HG02938 (cell line): ENCODE data around the gene SELENOV.

ENCODE experiments used
- ATAC-seq: cut with Tn5 transposase; IDR thresholded peaks from one replicate; pipeline ENCODE4 v1.9.1; 2021; ENCODE audit warnings: mild to moderate bottlenecking, moderate library complexity; ENCODE audit not compliant: unreplicated experiment

The SELENOV gene

DNA sequence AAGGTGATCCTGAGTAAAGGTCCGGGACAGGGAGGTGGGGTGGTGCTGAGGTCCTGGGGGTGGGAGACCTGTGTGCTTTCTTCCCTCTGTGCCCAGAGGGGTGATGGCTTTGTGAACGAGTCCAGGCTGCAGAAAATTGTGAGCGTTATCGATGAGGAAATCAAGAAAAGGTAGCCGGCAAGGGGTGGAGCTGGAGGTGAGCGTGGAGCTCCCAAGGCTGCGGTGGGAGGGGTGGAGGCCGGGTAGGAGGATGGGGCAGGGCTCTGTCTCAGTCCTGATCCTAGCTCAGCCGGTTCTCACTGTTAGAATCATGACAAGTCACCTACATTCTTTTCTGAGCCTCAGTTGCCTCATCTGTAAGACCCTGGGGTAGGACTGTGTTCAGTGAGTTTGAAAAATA lies 4.0 kb downstream of the SELENOV start:
- ATAC-seq, result no peak

DNA sequence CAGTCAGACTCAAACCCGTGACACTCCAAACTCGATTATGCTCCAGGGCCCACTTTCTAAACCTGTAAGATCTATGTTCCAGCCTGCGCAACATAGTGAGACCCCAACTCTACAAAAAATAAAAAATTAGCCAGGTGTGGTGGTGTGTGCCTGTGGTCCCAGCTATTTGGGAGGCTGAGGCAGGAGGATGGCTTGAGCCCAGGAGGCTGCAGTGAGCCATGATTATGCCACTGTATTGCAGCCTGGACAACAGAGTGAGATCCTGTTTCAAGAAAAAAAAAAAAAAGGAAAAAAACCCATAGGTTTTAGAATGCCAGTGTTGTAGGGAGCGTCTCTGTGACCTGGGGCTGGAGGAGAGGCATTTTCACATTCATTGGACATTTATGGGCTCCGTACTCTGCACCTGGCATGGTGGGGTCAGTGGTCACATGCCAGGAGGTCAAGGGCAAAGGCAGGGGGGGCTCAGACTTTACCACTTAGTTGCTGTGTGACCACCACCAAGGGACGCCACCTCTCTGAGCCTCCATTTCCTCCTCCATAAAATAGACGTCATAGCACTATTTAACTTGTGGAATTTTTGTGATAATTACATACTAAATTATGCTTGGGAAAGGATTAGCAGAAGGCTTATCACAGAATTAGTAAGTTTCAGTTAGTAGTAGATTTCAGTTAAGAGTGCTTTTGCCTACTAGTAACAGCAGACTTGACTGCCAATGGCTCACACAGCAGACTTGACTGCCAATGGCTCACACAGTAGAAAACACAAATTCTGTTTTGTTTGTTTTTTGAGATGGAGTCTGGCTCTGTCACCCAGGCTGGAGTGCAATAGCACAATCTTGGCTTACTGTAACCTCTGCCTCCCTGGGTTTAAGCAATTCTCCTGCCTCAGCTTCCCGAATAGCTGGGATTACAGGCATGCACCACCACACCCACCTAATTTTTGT lies 5.9 kb downstream of the SELENOV start:
- no peak for ATAC-seq

DNA sequence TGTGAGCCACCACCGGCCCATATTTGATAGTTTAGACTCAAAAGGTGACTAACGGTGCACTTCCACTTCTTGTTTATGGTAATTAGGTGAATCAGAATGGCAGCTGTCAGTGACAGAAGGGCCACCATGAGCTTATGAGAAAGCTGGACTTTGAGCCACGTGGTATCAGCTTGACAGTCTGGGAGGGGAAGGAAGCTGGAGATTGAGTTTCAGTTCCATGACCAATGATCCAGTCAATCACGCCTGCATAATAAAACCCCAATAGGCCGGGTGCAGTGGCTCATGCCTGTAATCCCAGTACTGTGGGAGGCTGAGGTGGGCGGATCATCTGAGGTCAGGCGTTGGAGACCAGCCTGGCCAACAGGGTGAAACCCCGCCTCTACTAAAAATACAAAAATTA lies 9.6 kb downstream of the SELENOV start:
- no peak for ATAC-seq

DNA sequence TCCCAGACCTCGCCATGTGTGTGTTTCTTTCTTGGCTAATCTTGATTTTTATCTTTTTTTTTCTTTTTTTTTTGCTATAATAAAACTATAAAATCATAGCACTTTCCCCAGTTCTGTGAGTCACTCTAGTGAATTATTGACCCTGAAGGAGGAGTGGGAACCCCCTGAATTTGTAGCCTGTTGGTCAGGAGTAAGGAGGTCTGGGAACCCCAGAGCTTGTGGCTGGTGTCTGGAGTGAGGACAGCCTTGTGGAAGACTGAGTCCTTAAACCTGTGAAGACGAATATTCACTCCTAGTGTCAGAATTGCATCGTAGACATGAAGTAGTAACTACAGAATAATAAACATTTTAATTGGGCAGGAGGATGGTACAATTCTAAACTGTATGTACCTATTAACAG lies 10.3 kb downstream of the SELENOV start:
- ATAC-seq, result no peak

DNA sequence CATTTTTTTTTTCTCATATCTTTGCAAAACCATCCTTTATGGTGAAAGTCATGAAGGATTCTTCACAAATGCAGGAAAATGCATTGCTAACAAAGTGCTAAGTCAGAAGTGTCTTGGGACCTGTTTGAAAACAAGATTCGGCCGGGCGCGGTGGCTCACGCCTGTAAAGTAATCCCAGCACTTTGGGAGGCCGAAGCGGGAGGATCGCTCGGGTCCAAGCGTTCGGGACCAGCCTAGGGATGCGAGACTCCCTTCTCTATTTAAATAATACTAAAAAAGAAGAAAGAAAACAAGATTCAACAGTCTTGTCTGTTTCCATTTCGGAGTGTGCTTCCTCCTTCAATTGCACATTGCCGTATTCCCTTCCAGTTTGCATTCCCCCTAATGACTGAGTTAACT lies 16.9 kb downstream of the SELENOV start:
- no peak for ATAC-seq

DNA sequence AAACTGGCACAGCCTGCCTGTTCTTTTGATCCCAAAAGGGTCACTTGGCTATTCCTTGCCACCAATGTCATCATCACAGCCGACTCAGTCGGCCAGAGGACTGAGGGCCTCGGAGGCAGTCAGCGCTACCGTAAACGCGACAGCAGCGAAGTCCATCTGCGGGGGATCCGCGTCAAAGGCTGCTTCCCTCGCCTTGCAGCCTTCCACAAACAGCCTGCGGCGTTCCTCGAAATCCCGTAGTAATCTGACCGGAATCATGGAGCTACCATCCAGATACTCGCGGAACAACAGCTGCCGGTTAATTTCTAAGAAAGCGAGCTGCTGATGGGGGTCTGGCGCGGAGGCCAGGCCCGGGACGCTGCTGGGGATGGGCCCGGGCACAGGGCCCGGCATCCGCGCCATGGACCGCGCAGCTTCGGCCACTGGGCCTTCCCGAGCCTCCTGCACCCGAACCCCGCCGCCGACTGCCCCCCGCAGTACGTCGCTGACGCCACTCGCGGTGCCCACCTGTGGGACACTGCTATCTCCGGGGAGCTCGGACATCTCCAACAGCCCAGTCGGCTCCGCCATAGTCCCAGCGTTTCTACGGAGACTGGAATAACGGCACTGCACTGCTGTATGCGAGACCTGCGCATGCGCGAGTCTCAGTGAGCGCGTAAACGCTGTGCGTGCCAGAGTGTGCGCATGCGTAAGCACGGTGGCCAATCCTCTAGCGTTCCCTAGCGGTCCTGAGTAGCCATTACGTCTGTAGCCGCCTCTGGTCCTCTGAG lies 17.5 kb downstream of the SELENOV start, which contains the start of gene EID2B:
Gene EID2B, minus strand, starts transcription at position 620 of the 770 bp plus-strand sequence. Its CDS starts 50 bp downstream, at position 570.
- ATAC-seq, result peak; percentile 87

DNA sequence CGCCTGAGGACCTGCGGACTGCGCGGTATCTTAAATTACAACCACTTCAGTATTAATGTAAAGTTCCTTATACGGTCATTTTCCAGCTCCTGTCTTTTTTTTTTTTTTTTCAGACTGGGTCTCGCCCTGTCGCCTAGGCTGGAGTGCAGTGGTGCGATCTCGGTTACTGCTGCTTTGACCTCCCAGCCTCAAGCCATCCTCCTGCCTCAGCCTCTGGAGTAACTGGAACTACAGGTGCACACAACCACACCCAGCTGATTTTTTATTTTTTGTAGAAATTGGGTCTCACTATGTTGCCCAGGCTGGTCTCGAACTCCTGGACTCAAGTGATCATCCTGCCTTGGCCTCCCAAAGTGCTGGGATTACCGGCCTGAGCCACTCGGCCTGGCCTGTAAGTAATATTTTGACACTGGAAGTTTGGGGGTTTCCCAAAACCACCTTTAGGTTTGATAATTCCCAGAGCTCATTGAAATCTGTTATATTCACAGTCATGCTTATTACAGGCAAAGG lies 18.1 kb downstream of the SELENOV start:
- ATAC-seq, result peak; percentile 14

DNA sequence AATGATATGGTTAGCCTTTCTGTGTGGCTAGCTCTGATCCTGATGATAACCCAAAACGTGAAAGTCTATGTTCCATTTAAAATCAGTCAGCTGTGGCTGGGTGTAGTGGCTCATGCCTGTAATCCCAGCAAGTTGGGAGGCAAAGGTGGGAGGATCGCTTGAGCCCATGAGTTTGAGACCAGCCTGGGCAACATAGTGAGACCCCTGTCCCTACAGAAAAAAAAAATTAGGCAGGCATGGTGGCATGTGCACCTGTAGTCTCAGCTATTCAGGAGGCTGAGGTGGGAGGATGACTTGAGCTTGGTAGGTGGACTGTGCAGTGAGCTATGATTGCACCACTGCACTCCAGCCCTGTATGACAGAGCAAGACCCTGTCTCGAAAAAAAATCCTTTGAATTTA lies 18.9 kb downstream of the SELENOV start:
- ATAC-seq, result no peak

DNA sequence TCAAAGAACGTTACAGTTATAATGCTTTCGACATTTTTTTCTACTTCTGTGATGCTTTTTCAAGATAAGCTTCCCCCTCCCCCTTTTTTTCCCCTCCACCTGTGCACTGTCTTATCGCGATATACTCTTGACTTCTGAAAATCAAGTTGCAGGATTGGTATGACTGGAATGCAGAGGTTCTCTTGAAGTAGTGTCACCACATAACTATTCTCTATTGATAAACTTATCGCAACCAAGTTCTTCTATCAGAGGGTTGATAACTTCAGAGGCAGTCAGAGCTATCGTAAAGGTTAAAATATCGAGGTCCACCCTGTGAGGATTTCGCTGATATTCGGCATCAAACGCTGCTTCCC lies 24.2 kb downstream of the SELENOV start:
- ATAC-seq, result no peak

DNA sequence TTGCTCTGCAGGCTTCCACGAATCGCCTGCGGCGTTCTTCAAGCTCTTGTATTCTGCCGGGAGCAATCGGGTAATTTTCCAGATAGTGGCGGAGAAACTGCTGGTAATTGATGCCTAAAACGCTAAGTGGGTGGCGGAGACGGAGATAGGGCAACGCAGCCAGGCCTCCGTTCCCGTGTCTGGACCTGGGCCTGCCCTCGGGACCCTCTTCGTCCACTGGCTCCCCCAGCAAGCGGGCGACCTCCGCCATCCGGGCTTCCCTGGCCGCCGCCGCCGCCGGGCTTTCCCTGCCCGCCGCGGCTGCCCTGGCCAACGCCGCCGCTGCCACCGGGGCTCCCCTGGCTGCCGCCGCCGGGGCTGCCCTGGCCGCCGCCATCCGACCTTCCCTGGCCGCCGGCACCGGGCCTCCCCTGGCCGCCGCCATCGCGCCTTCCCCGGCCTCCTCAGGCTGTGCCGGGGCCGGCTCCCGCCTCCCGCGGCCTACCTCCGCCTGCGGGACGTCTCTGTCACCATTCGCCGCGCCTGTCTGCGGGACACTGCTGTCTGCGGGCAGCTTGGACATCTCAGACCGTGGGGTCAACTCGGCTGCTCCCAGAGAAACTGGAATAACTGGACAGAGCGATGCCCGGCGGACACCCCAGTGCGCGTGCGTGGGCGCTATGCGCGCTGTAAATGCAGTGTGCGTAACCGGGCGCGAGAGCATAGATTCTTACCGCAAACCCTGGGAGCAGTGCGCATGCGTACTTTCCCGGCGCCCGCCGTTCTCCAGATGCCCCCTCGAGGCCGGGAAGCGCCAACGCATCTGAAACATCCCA lies 24.8 kb downstream of the SELENOV start, which contains the start of gene EID2:
Gene EID2, minus strand, starts transcription at position 644 of the 815 bp plus-strand sequence. Its CDS starts 82 bp downstream, at position 562.
- peak; percentile 91 for ATAC-seq

DNA sequence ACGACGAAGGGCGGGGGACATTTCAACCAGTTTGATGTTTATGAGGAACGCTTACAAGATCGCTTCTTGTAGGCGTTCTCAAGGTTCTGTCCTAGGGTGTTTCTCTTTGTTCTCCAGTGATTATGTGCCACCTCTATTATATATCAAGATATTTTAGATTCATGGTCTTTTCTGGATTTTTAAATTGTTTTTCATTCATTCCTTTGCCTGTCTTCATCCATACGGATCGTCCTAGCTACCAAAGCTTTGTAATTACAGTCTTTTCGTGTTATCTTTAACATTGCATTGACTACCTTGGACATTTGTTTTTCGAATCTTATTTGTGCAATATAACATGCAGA lies 25.4 kb downstream of the SELENOV start:
- no peak for ATAC-seq

DNA sequence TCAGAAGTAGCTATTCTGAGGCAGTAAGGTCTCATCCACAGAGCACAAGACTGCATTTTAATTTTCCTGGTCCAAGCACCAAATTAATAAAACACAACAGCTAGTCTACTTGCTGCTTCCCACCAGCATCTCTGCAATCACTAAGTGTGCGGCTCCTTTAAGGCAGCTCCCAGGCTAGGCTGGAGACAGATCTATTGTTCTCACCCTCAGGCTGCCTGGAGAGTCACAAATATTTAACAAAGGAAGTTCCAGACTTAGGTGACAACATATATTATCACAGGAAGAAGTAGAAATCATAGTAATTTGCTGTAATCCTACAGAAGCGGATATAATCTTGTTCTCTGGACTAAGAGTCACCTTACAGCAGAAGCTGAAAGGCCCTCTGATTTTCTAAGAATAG lies 27.3 kb downstream of the SELENOV start:
- ATAC-seq, result no peak

DNA sequence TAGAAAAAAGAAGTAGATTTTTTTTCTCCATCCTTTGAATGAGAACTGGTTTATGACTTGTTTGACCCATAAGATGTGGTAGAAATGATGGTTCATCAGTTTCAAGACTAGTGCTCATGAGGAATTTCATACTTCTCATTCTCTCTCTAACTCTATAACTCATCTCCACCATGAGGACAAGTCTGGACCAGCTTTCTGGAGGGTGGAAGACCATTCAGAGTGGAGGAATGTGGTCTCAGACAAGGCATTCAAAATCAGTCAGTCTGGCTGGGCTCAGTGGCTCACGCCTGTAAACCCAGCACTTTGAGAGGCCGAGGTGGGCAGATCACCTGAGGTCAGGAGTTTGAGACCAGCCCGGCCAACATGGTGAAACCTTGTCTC lies 28.5 kb downstream of the SELENOV start:
- ATAC-seq, result no peak

DNA sequence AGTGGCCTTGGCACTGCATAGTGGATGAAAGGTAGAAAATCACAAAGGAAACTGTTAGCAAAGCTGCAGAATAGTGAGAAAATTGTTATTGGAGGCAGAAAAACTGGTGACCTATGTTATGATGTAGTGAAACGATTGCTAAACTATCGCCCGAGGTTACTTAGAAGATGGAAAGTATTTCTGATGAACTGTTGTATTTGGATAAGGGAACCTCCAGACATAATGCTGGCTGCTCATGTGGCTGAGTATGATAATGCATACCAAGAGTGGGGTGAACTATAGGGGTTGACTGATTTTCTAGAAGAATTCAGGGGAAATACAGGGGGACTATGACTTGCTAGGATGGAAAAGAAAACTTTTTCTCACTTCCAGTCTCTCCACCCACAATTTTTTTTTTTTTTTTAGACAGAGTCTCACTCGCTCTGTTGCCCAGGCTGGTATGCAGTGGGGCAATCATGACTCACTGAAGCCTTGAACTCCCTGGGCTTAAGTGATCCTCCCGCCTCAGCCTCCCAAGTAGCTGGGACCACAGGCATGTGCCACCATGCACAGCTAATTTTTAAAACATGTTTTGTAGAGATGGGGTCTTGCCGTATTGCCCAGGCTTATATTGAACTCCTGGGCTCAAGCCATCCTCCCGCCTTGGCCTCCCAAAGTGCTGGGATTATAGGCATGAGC lies 29.4 kb downstream of the SELENOV start:
- ATAC-seq, result no peak

DNA sequence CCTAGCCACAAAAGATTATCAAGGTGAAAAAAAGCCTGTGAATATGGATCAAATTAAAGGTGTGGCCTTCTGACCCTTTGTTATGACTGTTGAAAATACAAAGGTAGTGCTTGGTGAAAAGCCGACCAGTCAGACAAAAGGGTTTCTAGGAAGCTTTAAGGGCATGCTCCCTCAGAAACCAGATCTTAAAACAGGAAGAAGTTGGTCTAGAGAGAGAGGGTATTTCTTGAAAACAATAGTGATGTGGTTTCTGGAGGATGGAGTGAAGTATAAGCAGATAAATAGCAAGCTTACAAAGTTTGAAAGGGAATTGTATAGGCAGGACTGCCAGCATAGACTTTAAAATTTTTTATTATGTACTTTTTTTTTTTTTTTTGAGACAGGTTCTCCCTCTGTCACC lies 30.0 kb downstream of the SELENOV start:
- ATAC-seq, result no peak

DNA sequence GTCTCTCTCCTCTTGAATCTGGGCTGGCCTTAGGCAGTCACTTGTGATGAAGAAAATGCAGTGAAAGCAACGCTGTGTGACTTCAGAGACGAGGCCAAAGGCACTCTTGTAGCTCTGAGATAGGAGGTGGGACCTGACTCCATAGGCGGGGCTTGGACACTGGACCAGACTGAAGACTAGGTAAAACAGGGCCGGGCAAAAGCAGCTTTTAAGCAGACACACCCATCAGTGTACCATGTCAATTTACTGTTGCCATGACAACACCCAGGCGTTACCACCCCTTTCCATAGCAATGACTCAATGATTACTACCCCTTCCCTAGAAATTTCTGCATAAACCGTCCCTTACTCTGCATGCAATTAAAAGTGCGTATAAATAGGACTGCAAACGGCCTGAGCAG lies 31.7 kb downstream of the SELENOV start:
- no peak for ATAC-seq

DNA sequence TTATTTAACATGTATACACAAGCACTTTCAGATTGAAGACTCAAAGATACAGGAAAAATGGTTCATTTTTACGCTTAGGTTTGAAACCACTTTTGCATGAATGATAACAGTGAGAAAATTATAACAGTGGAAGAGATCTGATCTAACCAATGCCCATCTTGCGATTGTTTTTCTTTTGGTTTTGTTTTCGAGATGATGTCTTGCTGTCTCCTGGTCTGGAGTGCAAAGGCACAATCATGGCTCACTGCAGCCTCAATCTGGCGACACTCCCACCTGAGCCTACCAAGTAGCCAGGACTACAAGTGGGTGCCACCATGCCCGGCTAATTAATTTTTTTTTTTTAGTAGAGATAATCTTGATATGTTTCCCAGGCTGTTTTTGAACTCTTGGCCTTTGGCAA lies 35.3 kb downstream of the SELENOV start:
- ATAC-seq, result no peak

DNA sequence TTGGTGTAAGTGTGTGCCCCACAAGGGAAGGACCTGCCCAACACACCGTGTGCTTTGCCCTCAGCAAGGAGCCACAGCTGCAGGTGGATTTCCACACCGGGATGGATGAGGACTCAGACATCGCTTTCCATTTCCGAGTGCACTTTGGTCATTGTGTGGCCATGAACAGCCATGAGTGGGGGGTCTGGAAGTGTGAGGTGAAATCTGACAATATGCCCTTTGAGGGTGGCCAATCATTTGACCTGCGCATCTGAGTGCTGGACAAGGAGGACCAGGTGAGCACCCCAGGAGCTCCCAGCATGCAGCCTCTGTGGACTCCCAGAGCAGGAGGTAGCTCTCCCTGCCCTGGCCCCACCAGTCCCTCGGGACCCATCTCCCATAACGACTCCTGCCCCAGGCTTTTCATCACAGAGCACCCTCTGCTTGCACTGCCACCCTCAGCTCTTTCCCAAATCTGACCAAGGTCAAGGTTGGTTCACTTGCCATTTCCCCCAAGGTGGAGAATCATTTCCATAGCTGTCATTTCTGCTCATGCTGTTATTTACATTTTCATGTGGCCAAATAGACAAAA lies 38.2 kb downstream of the SELENOV start:
- ATAC-seq, result no peak

DNA sequence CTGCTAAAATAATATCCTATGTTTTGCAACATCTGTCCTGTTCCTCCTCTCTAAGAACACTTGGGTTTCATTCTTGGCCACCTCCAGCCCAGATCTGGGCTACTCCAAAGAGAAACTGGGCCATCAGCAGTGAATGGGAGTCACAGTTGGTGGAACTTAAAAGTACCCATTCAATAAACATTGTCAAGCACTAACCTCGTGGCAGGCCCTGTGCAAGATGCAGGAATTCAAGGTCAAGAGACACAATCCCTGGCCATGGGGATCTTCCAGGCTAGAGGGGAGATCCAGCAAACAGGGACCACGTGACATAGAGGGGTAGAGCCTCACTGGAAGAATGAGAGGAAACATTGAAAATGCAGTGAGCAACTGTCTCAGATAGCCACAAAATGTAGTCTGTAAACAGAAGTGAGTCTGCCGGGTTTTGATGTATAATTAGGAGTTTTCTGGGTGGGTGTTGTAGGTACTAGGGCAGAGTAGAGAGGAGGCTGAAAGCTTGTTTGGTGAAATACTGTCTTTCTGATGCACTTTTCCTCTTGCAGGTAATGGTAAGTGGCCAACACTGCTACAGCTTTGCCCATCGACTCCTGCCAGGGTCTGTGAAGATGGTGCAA lies 39.9 kb downstream of the SELENOV start:
- no peak for ATAC-seq

DNA sequence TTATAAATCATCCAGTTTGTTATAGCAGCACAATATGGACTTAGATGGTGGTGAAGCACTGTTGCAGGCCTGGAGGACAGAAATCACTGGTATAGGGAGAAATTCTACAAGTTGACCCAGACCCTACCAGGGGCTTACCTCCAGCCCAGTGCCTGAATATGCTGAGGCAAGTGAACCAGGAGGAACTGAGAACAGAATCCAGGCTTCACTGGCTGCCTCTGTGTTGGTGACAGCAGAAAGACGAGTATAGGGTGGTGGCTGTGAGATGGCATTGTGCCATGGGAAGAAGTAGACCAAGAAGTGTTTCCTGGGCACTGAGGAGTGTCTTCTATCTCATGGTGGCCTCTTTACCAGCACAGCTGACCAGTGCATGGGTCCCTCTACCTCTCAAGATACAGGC lies 40.9 kb downstream of the SELENOV start:
- ATAC-seq, result no peak
